GM18858 (cell line): ENCODE measurements around the gene LAMC3.
"Not testable (repeated sequence)": the region's sequence is repeated elsewhere in the genome, so short reads cannot be mapped to it uniquely, and the experiment has no call there.

Experiments used
- ATAC-seq: cut with Tn5 transposase; IDR thresholded peaks from one replicate; pipeline ENCODE4 v1.9.1; 2021; ENCODE audit not compliant: unreplicated experiment

Gene LAMC3

DNA sequence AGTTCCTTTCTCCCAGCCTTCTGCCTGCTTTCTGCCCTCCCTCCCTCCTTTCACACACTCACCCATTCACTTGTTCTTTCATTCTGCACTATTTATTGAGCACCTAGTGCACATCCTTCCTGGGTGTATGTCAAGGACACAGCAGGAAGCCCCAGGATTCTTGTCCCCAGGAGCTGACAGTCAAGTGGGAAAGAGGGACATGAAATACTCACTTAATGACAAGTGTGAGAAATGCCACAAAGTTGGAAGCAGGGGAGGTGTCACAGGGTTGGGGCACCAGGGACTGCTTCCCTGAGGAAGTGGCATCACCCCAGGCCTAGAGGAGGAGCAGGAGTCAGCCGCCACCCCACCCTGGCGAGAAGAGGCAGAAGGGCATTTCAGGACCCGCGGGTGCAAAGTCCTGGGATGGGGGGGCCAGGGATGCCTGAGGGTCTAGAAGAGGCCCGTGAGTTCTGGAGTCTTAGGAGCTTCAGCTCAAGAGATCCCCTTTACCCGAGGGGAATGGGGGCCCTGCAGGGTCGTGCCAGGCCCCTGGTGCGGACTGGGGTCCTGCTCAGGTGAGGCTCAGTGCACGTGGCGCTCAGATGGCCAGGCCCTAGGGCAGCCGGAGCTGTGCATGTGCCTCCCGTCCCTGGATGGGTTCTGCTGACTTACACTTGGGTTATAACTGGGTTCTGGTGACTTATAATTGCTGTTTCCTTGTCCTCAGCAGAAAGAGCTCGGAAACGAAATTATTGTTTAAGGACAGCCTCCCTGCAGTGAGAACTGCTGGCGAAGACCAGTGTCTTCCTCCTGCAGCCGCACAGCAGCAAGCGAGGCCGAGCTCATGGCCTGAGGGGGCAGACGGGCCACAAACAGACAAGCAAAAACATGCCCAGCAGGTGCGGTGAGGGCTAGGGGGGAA lies 16.9 kb upstream of the LAMC3 start:
- ATAC-seq: no peak

DNA sequence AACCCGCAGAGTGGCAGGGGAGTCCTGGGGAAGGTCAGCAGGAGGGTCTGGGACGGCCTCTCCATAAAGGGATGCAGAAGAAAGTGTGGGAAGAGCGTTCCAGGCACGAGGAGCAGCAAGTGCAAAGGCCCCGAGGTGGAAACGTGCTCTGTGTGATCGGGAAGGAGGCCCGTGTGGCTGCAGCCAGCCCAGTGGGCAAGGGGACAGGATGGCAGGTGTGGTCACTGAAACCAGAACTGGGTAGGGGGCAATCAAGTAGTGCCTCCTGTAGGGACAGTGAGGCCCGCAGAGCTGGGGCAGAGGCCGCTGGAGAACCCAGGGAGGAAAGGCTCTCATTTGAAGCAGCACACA lies 16.3 kb upstream of the LAMC3 start:
- ATAC-seq: no peak

DNA sequence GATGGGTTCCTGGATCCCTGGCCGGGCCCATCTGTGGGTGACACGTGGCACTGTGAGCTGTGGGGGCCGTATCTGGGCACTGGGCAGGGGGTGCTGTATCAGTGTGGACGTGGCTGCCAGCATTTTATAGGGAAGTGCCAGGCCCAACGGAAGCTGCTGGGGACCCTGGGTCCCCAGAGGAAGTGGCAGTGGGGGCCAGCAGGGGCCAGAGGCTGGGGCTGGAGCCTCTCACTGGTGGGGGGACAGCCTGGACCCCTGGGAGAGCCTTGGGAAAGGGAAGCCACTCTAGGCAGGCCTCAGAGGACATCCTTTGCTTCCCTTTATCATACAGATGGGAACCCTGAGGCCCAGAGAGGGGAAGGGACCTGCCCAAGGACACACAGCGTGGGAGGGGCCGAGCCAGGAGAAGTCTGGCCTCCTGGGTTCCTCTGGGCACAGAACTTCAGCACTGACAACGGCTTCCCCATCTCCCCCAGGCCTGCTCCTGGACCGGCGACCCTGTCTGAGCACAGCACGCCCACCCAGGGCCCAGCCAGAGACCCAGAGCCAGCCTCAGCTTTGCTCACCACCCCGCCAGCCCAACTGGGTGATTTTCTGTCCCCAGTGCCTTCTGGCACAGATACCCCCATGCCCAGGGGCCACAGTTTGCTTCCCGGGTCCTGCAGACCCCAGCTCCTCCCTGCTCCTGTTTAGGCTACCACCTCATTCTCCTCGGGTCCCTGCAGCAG lies 15.5 kb upstream of the LAMC3 start:
- ATAC-seq: no peak

DNA sequence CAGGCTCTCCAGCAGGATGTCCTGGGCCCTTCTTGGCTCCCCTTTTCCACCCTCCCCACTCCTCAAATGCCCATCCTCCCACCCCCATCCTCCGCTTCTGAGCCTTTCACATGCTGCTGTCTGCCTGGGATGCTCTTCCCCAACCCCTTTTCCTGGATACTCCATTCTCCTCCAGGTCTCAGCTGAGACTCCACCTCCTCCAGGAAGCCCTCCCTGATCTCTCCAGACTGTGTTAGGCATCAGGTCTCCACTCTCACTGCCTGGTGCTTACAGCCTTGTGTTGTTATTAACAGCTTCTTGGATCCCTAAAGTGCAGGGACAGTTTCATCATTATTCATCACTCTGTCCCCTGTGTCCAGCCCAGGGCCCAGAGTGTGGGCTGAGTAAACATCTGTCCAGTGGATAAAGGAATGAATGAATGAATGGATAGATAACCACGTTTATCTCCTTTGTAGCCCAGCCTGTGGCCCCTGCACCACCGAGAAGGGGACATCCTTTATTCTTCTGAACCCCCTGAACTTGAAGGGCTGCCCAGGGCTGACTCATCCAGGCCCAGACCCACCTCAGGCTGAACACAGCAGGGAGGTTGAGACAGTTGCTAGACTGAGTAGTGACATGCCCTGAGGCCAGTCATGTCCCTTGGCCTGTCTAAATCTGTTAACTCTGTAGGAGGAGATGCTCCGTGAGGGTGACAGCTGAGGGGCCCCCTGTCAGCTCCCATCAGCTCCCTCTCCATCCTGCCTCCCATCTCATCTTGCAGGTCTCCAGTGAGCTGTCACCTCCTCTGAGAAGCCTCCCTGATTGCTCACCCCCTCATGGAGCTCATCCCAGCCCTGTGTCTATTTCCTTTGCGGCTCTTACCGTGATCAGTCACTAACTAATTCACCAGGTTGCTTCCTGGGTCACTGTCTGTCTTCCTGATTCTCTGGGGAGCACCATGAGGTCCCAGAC lies 14.6 kb upstream of the LAMC3 start:
- ATAC-seq: no peak

DNA sequence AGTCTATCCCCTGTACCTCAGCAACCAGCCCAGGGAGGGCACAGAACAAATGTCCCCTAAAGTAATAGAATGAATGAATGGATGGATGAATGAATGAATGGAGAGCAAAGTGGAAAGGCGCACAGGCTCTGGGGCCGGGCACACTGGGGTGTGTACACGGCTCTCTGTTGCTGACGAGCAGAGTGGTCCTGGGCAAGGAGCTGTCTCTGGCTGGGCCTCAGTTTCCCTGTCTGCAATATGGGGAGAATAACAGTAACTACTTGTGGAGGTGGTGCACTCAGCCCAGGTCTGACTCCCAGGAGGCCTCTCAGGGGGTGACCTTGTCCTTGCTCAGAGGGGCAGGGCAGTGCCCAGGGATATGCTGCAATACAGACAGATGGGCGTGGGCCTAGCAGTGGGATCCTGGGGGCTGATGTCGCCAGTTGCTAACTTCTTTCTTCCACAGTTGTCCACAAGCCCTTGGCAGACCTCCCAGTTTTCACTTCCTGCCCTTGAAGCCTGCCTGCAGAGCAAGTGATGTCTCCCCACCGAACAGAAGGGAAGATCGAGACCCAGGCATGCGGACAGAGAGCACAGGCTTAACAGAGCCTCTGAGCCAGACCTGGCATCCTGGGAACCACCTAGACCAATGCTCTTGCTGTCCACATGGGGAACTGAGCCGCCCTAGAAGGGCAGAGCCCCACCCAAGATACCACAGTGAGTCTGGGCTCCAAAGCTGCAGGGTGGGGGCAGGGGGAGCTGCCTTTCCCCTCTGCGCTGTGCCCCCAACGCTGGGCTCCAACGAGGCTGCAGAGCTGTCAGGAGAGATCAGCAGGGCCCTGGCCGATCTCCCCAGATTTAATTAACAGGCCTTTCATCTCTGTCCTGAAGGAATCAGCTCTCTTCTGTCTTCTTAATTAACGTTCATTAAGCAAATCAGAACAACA lies 13.6 kb upstream of the LAMC3 start:
- ATAC-seq: no peak

DNA sequence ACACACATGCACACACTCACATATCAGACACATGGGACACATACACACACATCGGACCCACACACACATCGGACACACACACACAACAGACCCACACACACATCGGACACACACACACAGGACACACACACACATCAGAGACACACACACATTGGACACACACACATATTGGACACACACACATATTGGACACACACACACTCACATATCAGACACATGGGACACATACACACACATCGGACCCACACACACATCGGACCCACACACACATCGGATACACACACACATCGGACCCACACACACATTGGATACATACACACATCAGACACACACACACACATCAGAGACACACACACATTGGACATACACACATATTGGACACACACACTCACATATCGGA lies 12.8 kb upstream of the LAMC3 start:
- no peak for ATAC-seq

DNA sequence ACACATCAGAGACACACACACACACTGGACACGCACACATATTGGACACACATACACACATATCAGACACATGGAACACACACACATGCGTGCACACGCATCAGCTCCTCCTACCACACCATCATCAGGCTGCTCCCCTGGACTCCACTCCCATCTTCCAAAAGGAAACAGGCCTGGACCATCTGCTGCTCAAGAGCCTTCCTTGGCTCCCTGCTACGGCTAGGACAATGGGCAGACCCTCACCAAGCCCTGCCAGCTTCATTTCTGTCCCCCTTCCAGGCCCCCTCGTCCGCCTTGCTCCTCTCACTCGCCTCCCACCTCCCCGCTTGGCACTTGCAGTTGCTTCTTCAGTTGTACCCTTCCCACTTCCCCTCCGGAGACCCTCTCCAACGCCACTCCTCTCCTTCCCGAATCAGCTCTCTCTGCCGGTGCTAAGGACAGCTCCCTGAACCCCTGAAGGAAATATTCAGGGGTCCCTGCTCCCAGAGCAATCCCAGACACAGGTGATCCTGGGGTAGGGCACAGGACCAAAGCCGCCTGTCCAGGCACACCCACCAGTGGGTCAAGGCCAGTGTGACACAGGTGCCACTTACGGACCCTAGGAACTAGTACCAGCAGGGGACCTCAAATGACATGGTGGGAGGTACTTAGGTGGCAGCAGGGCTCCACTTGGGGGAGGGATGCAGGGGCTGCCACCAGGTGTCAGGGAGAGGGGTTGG lies 12.1 kb upstream of the LAMC3 start:
- ATAC-seq: no peak

DNA sequence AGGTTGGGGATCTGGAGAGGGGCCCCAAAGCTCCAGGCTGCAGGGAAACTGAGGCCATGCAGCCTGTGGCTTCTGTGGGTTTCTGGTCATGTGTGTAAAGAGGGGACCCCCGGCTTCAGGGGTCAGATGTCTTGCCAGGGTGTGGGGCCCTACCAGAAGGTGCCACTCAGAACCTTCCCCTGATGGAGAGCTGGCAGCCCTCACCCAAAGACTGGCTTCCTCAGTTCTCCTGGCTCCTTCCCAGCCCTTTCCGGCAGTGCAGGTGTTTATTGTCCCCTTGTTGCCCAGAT lies 11.6 kb upstream of the LAMC3 start:
- ATAC-seq: no peak

DNA sequence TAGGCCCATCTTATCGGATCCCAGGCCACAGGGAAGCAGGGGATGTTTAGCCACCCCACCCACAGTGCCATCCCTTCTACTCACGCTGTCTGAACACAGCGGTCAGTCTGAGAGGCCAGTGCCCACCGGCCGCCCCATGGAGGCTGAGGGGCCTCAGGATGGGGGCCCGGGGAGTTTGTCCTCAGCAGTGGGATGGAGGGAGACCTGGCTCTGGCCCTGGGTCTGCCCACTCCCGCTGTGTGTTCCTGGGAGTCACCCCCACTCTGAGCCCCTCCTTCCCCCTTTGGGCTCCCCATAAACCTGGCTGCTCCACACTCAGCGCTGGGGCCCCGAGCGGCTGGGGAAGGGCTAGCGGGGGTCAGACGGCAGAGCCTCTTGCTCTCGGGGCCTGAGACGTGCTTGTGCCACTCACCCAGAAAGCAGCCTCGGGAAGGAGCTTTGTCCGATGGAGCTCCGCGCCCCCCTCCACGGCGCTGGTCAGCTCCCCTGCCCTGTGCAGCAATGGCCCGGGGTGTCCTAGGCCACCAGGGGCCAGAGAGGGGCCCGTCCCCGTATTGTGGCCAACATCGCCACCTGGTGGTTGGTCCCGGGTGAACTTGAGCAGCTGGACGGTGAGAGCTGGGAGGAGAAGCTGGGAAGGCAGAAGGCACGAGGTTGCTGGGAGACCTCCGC lies 10.9 kb upstream of the LAMC3 start:
- no peak for ATAC-seq

DNA sequence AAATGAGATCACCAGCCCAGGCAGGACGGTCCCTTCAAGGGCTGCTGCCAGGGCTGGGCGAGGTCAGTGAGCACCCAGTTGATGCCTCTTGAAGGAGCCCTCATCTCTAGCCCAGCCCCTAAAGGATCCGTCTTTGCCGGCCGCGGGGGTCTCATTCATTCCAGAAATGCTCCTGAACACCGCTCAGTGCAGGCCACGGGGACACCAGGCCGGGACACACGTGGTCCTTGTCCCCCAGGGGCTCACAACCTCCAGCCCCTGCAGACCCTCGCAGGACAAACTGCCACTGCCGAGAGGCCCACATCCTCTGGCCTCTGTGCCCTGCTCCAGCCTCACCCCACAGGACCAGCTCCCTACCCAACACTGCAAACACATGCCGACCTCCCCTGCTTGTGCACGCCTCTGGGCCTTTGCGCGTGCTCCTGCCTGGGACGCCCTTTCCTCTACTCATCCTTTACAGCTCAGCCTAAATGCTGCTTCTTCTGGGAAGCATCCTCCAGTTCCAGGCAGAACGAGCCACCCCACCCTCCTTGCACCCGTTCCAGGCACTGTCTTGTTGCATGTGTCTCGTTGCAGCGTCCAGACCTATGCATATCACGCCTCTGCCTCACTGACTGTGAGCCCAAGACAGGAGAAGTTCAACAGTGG lies 10.3 kb upstream of the LAMC3 start:
- ATAC-seq: no peak

DNA sequence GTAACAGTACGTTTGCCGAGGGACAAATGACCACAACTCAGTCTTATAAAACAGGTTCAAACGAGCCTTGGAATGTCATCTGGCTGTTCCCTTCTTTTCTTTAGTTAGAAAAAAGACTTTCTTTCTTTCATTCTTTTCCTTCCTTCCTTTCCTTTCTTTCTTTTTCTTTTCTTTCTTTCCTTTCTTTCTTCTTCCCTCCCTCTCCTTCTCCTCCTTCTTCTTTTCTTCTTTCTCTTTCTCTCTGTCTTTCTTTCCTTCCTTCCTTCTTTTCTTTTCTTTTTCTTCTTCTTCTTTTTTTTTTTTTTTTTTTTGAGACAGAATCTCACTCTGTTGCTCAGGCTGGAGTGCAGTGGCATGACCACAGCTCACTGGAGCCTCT lies 9.7 kb upstream of the LAMC3 start:
- ATAC-seq: no peak

DNA sequence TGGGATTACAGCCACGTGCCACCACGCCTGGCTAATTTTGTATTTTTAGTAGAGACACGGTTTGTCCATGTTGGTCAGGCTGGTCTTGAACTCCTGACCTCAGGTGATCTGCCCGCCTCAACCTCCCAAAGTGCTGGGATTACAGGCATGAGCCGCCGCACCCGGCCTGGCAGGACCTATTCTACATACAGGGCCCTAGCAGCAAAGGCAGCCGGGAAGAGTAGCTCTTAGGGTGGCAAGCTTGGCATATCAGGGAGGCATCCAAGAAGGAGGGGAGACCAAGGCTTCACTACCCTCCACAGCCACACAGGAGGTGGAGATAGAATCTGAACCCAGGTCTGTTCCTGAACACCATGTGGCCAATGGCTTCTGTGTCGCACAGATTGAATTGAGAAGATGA lies 8.4 kb upstream of the LAMC3 start:
- ATAC-seq: not testable (repeated sequence)

DNA sequence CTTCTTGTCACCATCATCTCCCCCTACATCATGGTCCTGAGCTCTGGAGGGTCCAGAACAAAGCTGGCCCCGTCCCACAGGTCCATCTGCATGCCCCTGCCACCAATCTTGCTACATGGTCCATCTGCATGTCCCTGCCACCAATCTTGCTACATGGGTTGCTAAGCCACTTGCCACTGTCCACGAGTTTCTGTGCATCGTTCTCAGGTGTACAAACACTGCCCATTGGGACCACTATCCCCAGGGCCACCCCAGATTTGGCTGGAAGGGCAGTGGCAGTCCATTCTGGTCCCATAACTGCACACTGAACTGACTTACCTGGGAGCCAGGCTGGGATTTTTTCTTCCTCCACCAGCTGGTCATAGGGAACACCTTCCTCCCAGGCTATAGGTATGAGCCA lies 8.0 kb upstream of the LAMC3 start:
- ATAC-seq: no peak

DNA sequence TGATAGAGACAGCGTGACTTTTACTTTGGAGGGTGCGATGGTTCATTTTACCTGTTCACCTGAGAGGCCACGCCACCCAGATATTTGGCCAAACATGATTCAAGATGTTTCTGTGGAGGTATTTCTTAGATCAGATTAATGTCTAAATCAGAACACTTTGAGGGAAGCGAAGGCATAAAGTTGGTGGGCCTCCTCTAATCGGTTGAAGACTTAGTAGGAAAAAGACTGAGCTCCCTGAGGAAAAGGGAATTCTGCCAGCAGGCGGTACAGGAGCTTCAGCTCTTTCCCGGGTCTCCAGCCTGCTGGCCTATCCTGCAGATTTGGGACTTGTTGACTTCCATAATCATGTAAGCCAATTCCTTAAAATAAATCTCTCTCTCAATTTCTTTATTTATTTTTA lies 7.0 kb upstream of the LAMC3 start:
- no peak for ATAC-seq

DNA sequence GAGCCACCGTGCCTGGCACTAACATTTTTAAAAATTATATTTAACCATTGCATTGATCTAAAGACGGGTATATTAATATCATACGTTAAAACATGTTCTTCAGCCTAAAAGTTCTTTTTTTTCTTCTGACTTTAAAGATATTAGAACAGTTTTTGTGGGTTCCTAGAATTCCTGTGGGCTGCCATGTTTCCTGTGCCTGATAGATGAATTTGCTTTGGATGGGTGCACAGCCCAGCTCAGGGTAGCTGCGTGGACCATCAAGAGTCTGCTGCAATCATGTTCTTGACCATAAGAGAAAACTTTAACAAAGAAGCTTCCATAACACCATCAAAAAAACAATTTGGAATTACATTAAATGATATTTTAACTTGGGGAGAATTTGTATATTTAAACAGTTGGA lies 2.4 kb upstream of the LAMC3 start:
- no peak for ATAC-seq

DNA sequence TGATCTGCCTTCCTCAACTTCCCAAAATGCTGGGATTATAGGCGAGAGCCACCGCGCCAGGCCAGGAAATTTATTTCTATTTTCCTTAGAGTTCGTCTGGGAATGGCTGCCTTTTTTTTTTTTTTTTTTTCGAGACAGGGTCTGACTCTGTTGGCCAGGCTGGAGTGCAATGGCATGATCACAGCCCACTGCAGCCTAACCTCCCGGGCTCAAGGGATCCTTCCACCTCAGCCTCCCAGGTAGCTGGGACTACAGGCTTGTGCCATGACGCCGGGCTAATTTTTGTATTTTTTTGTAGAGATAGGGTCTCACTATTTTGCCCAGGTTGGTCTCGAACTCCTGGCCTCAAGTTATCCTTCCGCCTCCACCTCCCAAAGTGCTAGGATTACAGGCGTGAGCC lies 888 bp upstream of the LAMC3 start:
- no peak for ATAC-seq

DNA sequence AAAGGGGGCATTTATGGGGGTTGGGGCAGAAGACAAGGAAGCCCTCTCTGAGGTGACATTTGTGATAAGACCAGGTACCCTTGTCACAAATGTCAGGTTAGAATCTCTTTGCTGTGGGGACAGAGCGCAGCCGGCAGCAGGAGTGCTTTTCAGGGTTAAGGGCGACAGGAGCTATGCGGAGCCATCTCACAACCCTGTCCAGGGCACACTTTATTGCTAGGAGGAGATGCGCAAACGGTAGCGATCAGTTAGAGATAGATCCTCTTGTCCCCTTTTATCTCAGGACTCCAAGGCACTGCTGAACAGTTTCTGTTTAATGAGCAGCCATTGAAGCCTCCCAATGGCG lies 438 bp upstream of the LAMC3 start:
- no peak for ATAC-seq

DNA sequence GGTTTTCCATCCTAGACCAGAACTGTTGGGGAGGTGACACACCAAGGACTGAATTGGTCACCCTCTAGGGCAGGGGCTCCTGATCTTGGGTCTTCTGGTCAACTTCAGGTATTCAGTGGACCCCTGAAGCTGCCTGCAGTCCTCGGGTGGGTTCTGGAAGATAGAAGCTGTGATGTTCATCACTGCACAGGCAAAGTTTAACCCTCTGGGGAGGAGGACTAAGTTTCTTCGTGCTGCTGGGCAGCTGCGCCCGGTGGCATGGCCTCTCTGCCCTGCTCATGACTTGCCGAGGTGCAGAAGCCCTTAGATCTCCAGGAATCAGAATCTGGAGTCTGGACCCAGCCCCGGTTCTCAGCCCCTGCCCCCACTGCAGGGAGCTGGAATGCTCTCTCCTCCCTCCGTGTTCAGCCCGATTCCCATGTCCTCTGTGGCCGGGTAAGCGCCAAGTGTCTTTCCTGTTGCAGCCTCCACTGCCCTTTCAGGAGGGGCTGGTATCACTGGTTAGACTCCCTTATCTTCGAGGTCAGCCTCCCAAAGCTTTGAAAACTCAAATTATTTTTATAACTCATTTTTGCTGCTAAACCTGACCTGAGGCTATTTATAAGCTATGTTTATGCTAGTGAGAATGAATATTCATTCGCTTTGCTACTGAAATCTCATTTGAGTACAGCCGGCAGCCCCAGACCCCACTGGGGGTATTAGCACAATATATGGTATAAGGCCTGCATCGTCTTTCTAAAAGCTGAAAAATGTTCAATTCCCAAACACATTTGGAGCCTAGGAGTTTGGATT lies 1.7 kb downstream of the LAMC3 start:
- ATAC-seq: no peak
